Adipocyte (in vitro differentiated cells): ENCODE results near the gene EPB41L2.

Experiments
- DNase-seq: peaks from one replicate; pipeline ENCODE4 v3.0.0-alpha.2; 2015; ENCODE audit warnings: low read depth
- H3K27me3 ChIP-seq: replicated peaks from 2 replicates; pipeline ENCODE4 v1.7.0; 2013; ENCODE audit warnings: mild to moderate bottlenecking, low read length, moderate library complexity; ENCODE audit not compliant: control insufficient read depth, insufficient read depth
- H3K36me3 ChIP-seq: 2 replicates; pipeline ENCODE4 v1.7.0; 2013; ENCODE audit warnings: low read length, mild to moderate bottlenecking, moderate library complexity; ENCODE audit not compliant: control insufficient read depth, insufficient read depth, severe bottlenecking
- H3K4me1 ChIP-seq: 2 replicates; pipeline ENCODE4 v1.7.0; 2013; ENCODE audit warnings: mild to moderate bottlenecking, low read length, moderate library complexity; ENCODE audit not compliant: control insufficient read depth, insufficient read depth
- H3K4me3 ChIP-seq: 2 replicates; pipeline ENCODE4 v1.7.0; 2013; ENCODE audit warnings: mild to moderate bottlenecking, low read length, moderate library complexity
- H3K9ac ChIP-seq: 2 replicates; pipeline ENCODE4 v1.7.0; 2013; ENCODE audit warnings: mild to moderate bottlenecking, low read length, moderate library complexity
- H3K9me3 ChIP-seq: 2 replicates; pipeline ENCODE4 v1.7.0; 2013; ENCODE audit warnings: mild to moderate bottlenecking, low read length, moderate library complexity; ENCODE audit not compliant: control insufficient read depth

EPB41L2 gene

DNA sequence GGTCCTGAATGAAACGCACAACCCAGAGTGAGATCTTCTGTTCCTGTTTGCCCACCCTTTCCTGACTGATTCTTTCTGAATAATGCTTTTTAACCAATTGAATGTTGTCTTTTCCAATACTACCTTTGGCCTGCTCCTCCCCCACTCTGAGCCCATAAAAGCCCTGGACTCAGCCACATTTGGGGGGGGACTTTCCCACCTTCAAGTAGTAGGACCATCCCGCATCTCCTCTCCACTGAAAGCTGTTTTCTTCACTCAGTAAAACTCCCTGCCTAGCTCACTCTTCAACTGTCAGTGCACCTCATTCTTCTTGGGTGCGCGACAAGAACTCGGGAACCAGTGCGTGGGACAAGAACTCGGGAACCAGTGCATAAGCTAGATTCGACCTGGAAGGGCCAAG lies 77.9 kb downstream of the EPB41L2 start:
- no peak overlapping the region for H3K9ac ChIP-seq
- H3K4me1 ChIP-seq = no peaks in the 10 kb centered on the region
- DNase-seq = no peak
- no peak overlapping the region for H3K4me3 ChIP-seq
- H3K9me3 ChIP-seq = no peaks in the 10 kb centered on the region
- no peaks in the 10 kb centered on the region for H3K36me3 ChIP-seq
- H3K27me3 ChIP-seq = no peaks in the 10 kb centered on the region

DNA sequence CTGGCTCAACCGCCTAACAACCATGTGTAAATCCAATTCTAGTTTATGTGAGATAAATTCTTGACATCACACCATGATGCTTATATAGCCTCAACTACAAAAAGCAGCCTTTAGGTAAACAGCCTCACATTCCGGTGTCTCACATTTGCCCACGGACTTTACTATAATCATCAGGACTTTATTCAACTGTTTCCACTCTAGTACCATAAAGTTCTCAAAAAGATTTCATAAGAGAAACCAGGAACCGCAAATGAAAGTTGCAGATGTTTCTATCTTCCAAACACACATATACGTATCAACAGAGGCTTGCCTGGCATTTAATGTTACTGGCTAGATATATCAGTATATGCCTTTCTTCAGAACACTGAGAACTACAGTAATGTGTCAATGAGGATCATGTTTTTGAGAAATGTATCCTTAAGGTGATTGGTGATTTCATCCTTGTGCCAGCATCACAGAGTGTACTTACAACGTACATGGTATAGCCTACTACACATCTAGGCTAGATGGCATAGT lies 80.0 kb downstream of the EPB41L2 start:
- no peaks in the 10 kb centered on the region for H3K9me3 ChIP-seq
- H3K4me3 ChIP-seq = no peak overlapping the region
- no peak overlapping the region for H3K9ac ChIP-seq
- H3K27me3 ChIP-seq = no peaks in the 10 kb centered on the region
- H3K4me1 ChIP-seq = no peaks in the 10 kb centered on the region
- no peaks in the 10 kb centered on the region for H3K36me3 ChIP-seq
- DNase-seq = no peak

DNA sequence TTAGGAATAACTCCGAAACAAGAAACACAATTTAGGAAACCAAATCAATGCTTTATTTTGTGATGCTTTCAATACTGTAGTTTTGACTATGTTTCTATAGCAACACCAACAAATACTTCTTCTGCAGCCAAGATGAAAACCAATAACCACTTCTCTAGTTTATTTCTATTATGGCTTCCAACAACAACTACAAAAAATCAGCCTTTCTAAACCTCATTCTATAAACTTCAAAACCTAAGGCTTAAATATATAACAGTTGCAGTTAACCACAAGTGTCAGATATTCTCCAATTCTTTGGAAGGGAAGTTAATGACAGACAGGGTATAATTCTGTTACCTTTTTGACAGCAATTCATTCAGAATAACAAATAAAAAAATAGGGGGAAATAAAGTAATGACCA lies 80.9 kb downstream of the EPB41L2 start:
- H3K27me3 ChIP-seq = no peaks in the 10 kb centered on the region
- H3K9me3 ChIP-seq = no peaks in the 10 kb centered on the region
- H3K4me3 ChIP-seq = no peak overlapping the region
- no peaks in the 10 kb centered on the region for H3K4me1 ChIP-seq
- DNase-seq = no peak
- no peaks in the 10 kb centered on the region for H3K36me3 ChIP-seq
- H3K9ac ChIP-seq = no peak overlapping the region

GRCh38 chr6:130981409-130981808 lies 81.6 kb downstream of the EPB41L2 start:
- Histone ChIP-seq H3K27me3 (no peaks in the 10 kb centered on the region), H3K9me3 (no peaks in the 10 kb centered on the region), H3K4me3 (no peak overlapping the region), H3K36me3 (no peaks in the 10 kb centered on the region), H3K4me1 (no peaks in the 10 kb centered on the region), H3K9ac (no peak overlapping the region)
- peak; percentile 68 for DNase-seq

DNA sequence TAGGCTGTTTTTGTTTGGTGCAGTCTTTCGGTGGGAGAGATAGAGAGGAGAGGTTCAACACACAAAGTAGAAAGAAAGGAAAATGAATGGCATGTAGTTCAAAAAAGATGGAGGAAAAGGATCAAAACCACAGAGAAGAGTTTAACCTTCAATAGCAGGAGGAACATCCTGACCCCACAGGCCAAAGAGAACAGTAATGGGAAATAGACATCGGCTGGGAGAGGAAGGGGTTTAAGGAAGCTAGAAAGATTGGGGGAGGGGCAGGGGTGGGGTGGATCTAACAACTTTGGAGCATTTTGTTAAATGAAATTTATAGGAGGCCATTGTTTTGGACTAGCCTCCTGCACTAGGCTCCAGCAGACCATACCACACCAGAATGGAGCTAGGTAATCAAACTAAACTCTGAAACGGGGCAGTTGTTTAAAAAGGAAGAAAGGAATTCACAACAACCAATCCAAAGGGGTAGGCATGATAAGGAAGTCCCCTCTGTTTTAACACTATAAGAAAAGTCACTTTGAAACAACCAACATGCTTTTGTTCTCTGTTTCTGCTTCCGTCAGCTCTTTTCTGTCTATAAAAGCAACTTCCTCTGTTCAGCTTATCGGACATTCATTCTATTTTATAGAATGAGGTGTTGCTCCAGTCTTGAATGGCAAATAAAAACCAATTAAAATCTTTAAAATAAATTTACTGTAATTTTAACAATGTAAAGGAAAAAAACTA lies 82.6 kb downstream of the EPB41L2 start:
- Histone ChIP-seq H3K27me3 (no peaks in the 10 kb centered on the region), H3K36me3 (no peaks in the 10 kb centered on the region), H3K4me3 (no peak overlapping the region), H3K9me3 (no peaks in the 10 kb centered on the region), H3K9ac (no peak overlapping the region), H3K4me1 (no peaks in the 10 kb centered on the region)
- DNase-seq = no peak

GRCh38 chr6:130978660-130979396 lies 84.2 kb downstream of the EPB41L2 start:
- H3K4me3 ChIP-seq = no peak overlapping the region
- no peak overlapping the region for H3K9ac ChIP-seq
- no peaks in the 10 kb centered on the region for H3K9me3 ChIP-seq
- no peak for DNase-seq
- H3K36me3 ChIP-seq = no peaks in the 10 kb centered on the region
- no peaks in the 10 kb centered on the region for H3K27me3 ChIP-seq
- no peaks in the 10 kb centered on the region for H3K4me1 ChIP-seq

- Histone ChIP-seq H3K9me3 (no peaks in the 10 kb centered on the region), H3K9ac (no peak overlapping the region), H3K4me1 (no peaks in the 10 kb centered on the region), H3K4me3 (no peak overlapping the region), H3K36me3 (no peaks in the 10 kb centered on the region), H3K27me3 (no peaks in the 10 kb centered on the region)
- DNase-seq = no peak
Observed at GRCh38 chr6:130978180-130978579, 84.9 kb downstream of the EPB41L2 start.

DNA sequence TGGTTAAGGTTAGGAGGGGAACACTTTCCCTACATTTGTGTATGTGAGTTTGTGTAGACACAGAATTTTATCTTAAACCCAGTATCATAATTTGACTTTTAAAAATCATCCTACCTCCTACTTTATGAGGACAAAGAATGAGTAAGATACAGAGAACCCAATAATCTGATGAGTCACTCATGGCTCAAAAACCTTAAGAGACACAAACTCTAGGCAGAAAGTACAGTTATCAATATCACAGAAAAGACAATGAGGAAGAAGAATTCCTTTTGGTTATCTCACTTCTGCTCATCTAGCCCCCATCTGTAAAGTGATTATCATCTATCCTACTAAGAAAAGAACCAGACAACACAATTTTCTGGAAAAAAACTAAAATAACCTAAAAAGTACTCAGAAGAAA lies 87.7 kb downstream of the EPB41L2 start:
- Histone ChIP-seq H3K36me3 (no peaks in the 10 kb centered on the region), H3K9me3 (no peaks in the 10 kb centered on the region), H3K27me3 (no peaks in the 10 kb centered on the region), H3K4me1 (peaks cover 6% of the 10 kb centered on the region), H3K9ac (no peak overlapping the region), H3K4me3 (no peak overlapping the region)
- DNase-seq = peak; percentile 7

GRCh38 chr6:130973521-130974277 lies 89.3 kb downstream of the EPB41L2 start:
- H3K27me3 ChIP-seq = no peaks in the 10 kb centered on the region
- H3K4me3 ChIP-seq = no peak overlapping the region
- peaks cover 16% of the 10 kb centered on the region for H3K4me1 ChIP-seq
- no peaks in the 10 kb centered on the region for H3K36me3 ChIP-seq
- no peak overlapping the region for H3K9ac ChIP-seq
- no peaks in the 10 kb centered on the region for H3K9me3 ChIP-seq
- DNase-seq = no peak

GRCh38 chr6:130971504-130971903 lies 91.5 kb downstream of the EPB41L2 start:
- peaks cover 37% of the 10 kb centered on the region for H3K4me1 ChIP-seq
- H3K27me3 ChIP-seq = no peaks in the 10 kb centered on the region
- no peaks in the 10 kb centered on the region for H3K36me3 ChIP-seq
- H3K9ac ChIP-seq = no peak overlapping the region
- H3K4me3 ChIP-seq = no peak overlapping the region
- H3K9me3 ChIP-seq = no peaks in the 10 kb centered on the region
- DNase-seq = no peak

DNA sequence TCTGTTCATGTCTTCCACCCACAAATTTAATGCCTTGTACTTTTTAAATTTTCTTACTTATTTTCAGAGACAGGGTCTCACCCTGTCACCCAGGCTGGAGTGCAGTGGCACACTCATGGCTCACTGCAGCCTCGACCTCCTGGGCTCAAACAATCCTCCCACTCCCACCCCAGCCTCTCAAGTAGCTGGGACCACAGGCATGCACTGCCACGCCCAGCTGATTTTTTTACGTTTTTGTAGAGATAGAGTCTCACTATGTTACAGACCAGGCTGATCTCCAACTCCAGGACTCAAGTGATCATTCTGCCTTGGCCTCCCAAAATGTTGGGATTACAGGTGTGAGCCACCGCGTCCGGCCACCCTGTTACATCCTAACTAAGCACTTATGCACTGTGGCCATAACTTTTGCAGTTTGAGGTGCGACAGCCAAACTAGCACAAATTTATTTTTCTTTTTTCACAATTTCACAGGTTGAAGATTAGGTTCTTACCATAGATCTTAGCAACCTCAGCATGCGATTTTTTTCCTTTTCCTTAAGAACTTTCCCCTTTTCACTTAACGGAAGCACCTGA lies 92.1 kb downstream of the EPB41L2 start:
- Histone ChIP-seq H3K9ac (peak overlapping the region; percentile 79), H3K36me3 (no peaks in the 10 kb centered on the region)

More for the DNA sequence above, 92.1 kb downstream of the EPB41L2 start:
- Histone ChIP-seq H3K4me1 (peaks cover 43% of the 10 kb centered on the region), H3K27me3 (no peaks in the 10 kb centered on the region), H3K9me3 (no peaks in the 10 kb centered on the region), H3K4me3 (peak overlapping the region; percentile 84)
- DNase-seq = no peak
